OCI-LY3 (cell line): ENCODE results near the gene INHA.

Source experiments
- CTCF ChIP-seq: fragments of 200-600, 300-600 bp; sonication (generic); IDR thresholded peaks from 2 replicates; pipeline ENCODE4 v1.5.1; 2014; ENCODE audit warnings: antibody characterized with exemption, low read length, low read depth
- EZH2phosphoT487 ChIP-seq: fragments of 200-600 bp; shearing (Covaris generic); IDR thresholded peaks from 2 replicates; pipeline ENCODE4 v1.6.1; 2018; ENCODE audit warnings: antibody characterized with exemption, mixed run types, low read depth

- TF ChIP-seq CTCF (no peak), EZH2phosphoT487 (no peak)
These were observed 14.0 kb upstream of the INHA start for GRCh38 chr2:219557791-219558785.
